CD4-positive, alpha-beta T cell (primary cell): ENCODE results near the gene DUSP14. TPM values are rescaled to one million over a fixed set of nuclear protein-coding genes. Genes with fewer than 3 reads are reported as not detected.

ENCODE experiments used
- ATAC-seq: fragments of 200-7000 bp; cut with Tn5 transposase; one replicate; pipeline ENCODE4 v1.10.0; 2022; ENCODE audit warnings: mild to moderate bottlenecking; ENCODE audit not compliant: poor library complexity
- CTCF ChIA-PET: fragments of 350-600 bp; sonication (Branson Sonifier 250); formaldehyde crosslinking; loops from one replicate; lab custom pipeline; 2021; ENCODE audit warnings: antibody characterized with exemption, inconsistent platforms; lab: Charles Lee
- POLR2A ChIA-PET: fragments of 350-600 bp; sonication (Branson Sonifier 250); formaldehyde crosslinking; loops from one replicate; lab custom pipeline; 2021; ENCODE audit warnings: antibody characterized with exemption, inconsistent platforms; lab: Charles Lee
- DNase-seq, 14 experiments: peaks; one replicate each; pipeline ENCODE4 v3.0.0-alpha.2; 2013 to 2020; ENCODE audit warnings: mixed read lengths in 2 of 14
- H3K27ac ChIP-seq, 2 donors: one replicate each; pipeline versions ENCODE4 v1.5.1 to v1.7.0; 2013; ENCODE audit warnings: low read length in 2 of 2, low read depth in 1 of 2, mild to moderate bottlenecking in 1 of 2
- H3K27me3 ChIP-seq, 2 experiments: 1 replicate in 1 of 2; 2 replicates in 1 of 2; pipeline versions ENCODE4 v1.6.1 to v1.7.0; 2013; ENCODE audit warnings: low read length in 2 of 2, control low read depth in 1 of 2, mild to moderate bottlenecking in 1 of 2, moderate library complexity in 1 of 2; ENCODE audit not compliant: insufficient read depth in 2 of 2, control insufficient read depth in 1 of 2
- H3K36me3 ChIP-seq: one replicate; pipeline ENCODE4 v1.6.1; 2013; ENCODE audit warnings: low read length, control low read depth; ENCODE audit not compliant: insufficient read depth
- H3K4me1 ChIP-seq: one replicate; pipeline ENCODE4 v1.6.1; 2013; ENCODE audit warnings: low read length, control low read depth; ENCODE audit not compliant: insufficient read depth
- H3K4me3 ChIP-seq: one replicate; pipeline ENCODE4 v1.5.1; 2013; ENCODE audit warnings: mild to moderate bottlenecking, low read length, moderate library complexity
- H3K9me3 ChIP-seq, 2 experiments: 1 replicate in 1 of 2; 2 replicates in 1 of 2; pipeline versions ENCODE4 v1.6.1 to v1.7.0; 2013; ENCODE audit warnings: low read length in 2 of 2, mild to moderate bottlenecking in 2 of 2, control low read depth in 1 of 2, moderate library complexity in 1 of 2; ENCODE audit not compliant: control insufficient read depth in 1 of 2, insufficient read depth in 1 of 2
- H3K27ac Mint-ChIP-seq: one replicate; pipeline ENCODE4 v1.8.0; 2020; ENCODE audit warnings: mixed read lengths
- H3K27me3 Mint-ChIP-seq: one replicate; pipeline ENCODE4 v1.8.0; 2021; ENCODE audit warnings: mixed read lengths
- H3K36me3 Mint-ChIP-seq: one replicate; pipeline ENCODE4 v1.8.0; 2021; ENCODE audit warnings: low read depth, mixed read lengths
- H3K4me1 Mint-ChIP-seq: one replicate; pipeline ENCODE4 v1.8.0; 2021; ENCODE audit warnings: low read depth, mixed read lengths
- H3K4me3 Mint-ChIP-seq: one replicate; pipeline ENCODE4 v1.8.0; 2020; ENCODE audit warnings: mild to moderate bottlenecking, mixed read lengths
- H3K9me3 Mint-ChIP-seq: one replicate; pipeline ENCODE4 v1.8.0; 2020; ENCODE audit warnings: mixed read lengths
- CTCF ChIP-seq: fragments of 200-600 bp; IDR thresholded peaks from one replicate; pipeline ENCODE4 v1.8.0; 2022; ENCODE audit warnings: antibody characterized with exemption, mild to moderate bottlenecking
- intact Hi-C, 2 experiments: fragments of 100-400 bp; cut with DNase I in 1 of 2; cut with micrococcal nuclease in 1 of 2; formaldehyde crosslinking; loops; one replicate each; pipeline versions ENCODE4 v1.15.1 to v1.9.0; 2023 to 2025; cut with DNase I, micrococcal nuclease
- total RNA-seq, 174 experiments: library from RNA in 2 of 174; stranded (reverse) in 2 of 174; gene quantifications; one replicate each; pipeline ENCODE4 v1.2.3 and lab custom pipeline; 2021 to 2026

DUSP14 gene
- total RNA-seq, 2 experiments from 2014 or later: 4.4 to 4.9 TPM

- H3K9me3 ChIP-seq: no peaks in the 10 kb centered on the region
- Mint-ChIP-seq H3K36me3 (peaks cover 58% of the 10 kb centered on the region), H3K27ac (no peak overlapping the region), H3K4me1 (no peaks in the 10 kb centered on the region), H3K9me3 (no peaks in the 10 kb centered on the region), H3K4me3 (no peak overlapping the region), H3K27me3 (no peaks in the 10 kb centered on the region)
- H3K4me3 ChIP-seq: no peak overlapping the region
- intact Hi-C loops: no loop called here
- CTCF ChIA-PET: no interaction called here
- no peaks in the 10 kb centered on the region for H3K27me3 ChIP-seq
- no peak overlapping the region for H3K27ac ChIP-seq
- peaks cover 53% of the 10 kb centered on the region for H3K36me3 ChIP-seq
- ATAC-seq (no peak), DNase-seq (no peak)
- H3K4me1 ChIP-seq: no peaks in the 10 kb centered on the region
- POLR2A ChIA-PET: no interaction called here
- TF ChIP-seq CTCF: no peak
These were observed 11.5 kb upstream of the DUSP14 start for GRCh38 chr17:37478187-37478586.

GRCh38 chr17:37479025-37479424 is 10.7 kb upstream of the DUSP14 start:
- intact Hi-C loops: no loop called here
- peaks cover 44% of the 10 kb centered on the region for H3K36me3 ChIP-seq
- H3K27ac ChIP-seq: no peak overlapping the region
- H3K36me3 Mint-ChIP-seq: peaks cover 50% of the 10 kb centered on the region
- H3K4me1 Mint-ChIP-seq: no peaks in the 10 kb centered on the region
- ATAC-seq: no peak
- CTCF ChIA-PET: no interaction called here
- H3K27me3 Mint-ChIP-seq: no peaks in the 10 kb centered on the region
- no peaks in the 10 kb centered on the region for H3K27me3 ChIP-seq
- H3K4me3 ChIP-seq: no peak overlapping the region
- no peak overlapping the region for H3K4me3 Mint-ChIP-seq
- H3K27ac Mint-ChIP-seq: no peak overlapping the region
- no peaks in the 10 kb centered on the region for H3K9me3 Mint-ChIP-seq
- H3K4me1 ChIP-seq: no peaks in the 10 kb centered on the region
- no peak for TF ChIP-seq CTCF
- no peaks in the 10 kb centered on the region for H3K9me3 ChIP-seq
- POLR2A ChIA-PET: no interaction called here
- no peak for DNase-seq

GRCh38 chr17:37480427-37480826 is 9.3 kb upstream of the DUSP14 start:
- Histone ChIP-seq H3K4me1 (no peaks in the 10 kb centered on the region), H3K4me3 (no peak overlapping the region), H3K27me3 (no peaks in the 10 kb centered on the region), H3K9me3 (no peaks in the 10 kb centered on the region), H3K36me3 (peaks cover 35% of the 10 kb centered on the region), H3K27ac (no peak overlapping the region)
- no peak for ATAC-seq
- no peak for TF ChIP-seq CTCF
- no peak overlapping the region for H3K27ac Mint-ChIP-seq
- ChIA-PET POLR2A (no interaction called here), CTCF (no interaction called here)
- H3K4me3 Mint-ChIP-seq: no peak overlapping the region
- H3K4me1 Mint-ChIP-seq: no peaks in the 10 kb centered on the region
- intact Hi-C loops: loop anchor here in 1 of 2 experiments (10.0 kb wide), 1 partner anchor 996 kb away; the partner anchor contains the start of gene ZNHIT3
- no peaks in the 10 kb centered on the region for H3K27me3 Mint-ChIP-seq
- no peak for DNase-seq
- H3K36me3 Mint-ChIP-seq: peaks cover 39% of the 10 kb centered on the region
- no peaks in the 10 kb centered on the region for H3K9me3 Mint-ChIP-seq
